ENCODE measurements around the gene PLCB4.

- TF ChIP-seq CTCF (IDR thresholded peaks at IDR 0.05) = no peak
- no peak for TF ChIP-seq EP300 (IDR thresholded peaks at IDR 0.05)
- TF ChIP-seq POLR2A (IDR thresholded peaks at IDR 0.05) = no peak
- TF ChIP-seq POLR2AphosphoS5 (IDR thresholded peaks at IDR 0.05) = no peak
These were observed 217.9 kb downstream of the PLCB4 start for GRCh38 chr20:9286501-9287461.
